B cell (primary cell): ENCODE measurements around the gene SDSL. TPM values are rescaled to one million over a fixed set of nuclear protein-coding genes. Genes with fewer than 3 reads are reported as not detected.

Experiments
- ATAC-seq: fragments of 200-7000 bp; cut with Tn5 transposase; one replicate; pipeline ENCODE4 v1.10.0; 2021; ENCODE audit warnings: low read depth, mild to moderate bottlenecking, moderate number of reproducible peaks, moderate library complexity
- CTCF ChIA-PET: fragments of 350-600 bp; sonication (Branson Sonifier 250); formaldehyde crosslinking; loops from one replicate; lab custom pipeline; 2021; ENCODE audit warnings: antibody characterized with exemption, inconsistent platforms; lab: Charles Lee
- POLR2A ChIA-PET: fragments of 350-600 bp; sonication (Branson Sonifier 250); formaldehyde crosslinking; loops from one replicate; lab custom pipeline; 2021; ENCODE audit warnings: antibody characterized with exemption; lab: Charles Lee
- DNase-seq: peaks from one replicate; pipeline ENCODE4 v3.0.0; 2013
- H2AFZ ChIP-seq: 2 replicates; pipeline ENCODE4 v1.6.1; 2012; ENCODE audit warnings: mild to moderate bottlenecking, low read depth, low read length; ENCODE audit not compliant: insufficient read depth, poor library complexity, severe bottlenecking
- H3K27ac ChIP-seq, 2 donors: 1 replicate in 1 of 2; 2 replicates in 1 of 2; pipeline ENCODE4 v1.5.1; 2012 to 2013; ENCODE audit warnings: low read length in 2 of 2, mild to moderate bottlenecking in 2 of 2, moderate library complexity in 1 of 2
- H3K27me3 ChIP-seq, 4 experiments: fragments of 200-600 bp in 1 of 4; sonication (generic) in 1 of 4; replicated peaks in 1 of 4; 1 replicate in 2 of 4; 2 replicates in 2 of 4; pipeline versions ENCODE4 v1.6.1 to v1.7.0; 2013 to 2016; ENCODE audit warnings: low read length in 3 of 4, mild to moderate bottlenecking in 2 of 4, mixed read lengths in 1 of 4, moderate library complexity in 1 of 4; ENCODE audit not compliant: insufficient read depth in 4 of 4, control insufficient read depth in 3 of 4; ENCODE audit errors: control extremely low read depth in 1 of 4
- H3K36me3 ChIP-seq, 2 experiments: replicated peaks in 1 of 2; 1 replicate in 1 of 2; 2 replicates in 1 of 2; pipeline versions ENCODE4 v1.6.1 to v1.7.1; 2013; ENCODE audit warnings: low read length in 1 of 2; ENCODE audit not compliant: insufficient read depth in 2 of 2, control insufficient read depth in 1 of 2; ENCODE audit errors: control extremely low read depth in 1 of 2, extremely low read depth in 1 of 2
- H3K4me1 ChIP-seq, 2 donors: fragments of 200-600 bp in 1 of 2; sonication (generic) in 1 of 2; 1 replicate in 1 of 2; 2 replicates in 1 of 2; pipeline versions ENCODE4 v1.5.1 to v1.6.1; 2013 to 2017; ENCODE audit warnings: low read length in 2 of 2; ENCODE audit not compliant: control insufficient read depth in 2 of 2, insufficient read depth in 2 of 2
- H3K4me2 ChIP-seq: replicated peaks from 2 replicates; pipeline ENCODE3; 2012; ENCODE audit warnings: mild to moderate bottlenecking, low read depth, low read length; ENCODE audit not compliant: poor library complexity, severe bottlenecking
- H3K4me3 ChIP-seq, 5 experiments: fragments of 200-600 bp in 1 of 5; sonication (generic) in 1 of 5; 1 replicate in 3 of 5; 2 replicates in 2 of 5; pipeline versions ENCODE4 v1.5.1 to v1.7.0; 2011 to 2016; ENCODE audit warnings: low read length in 4 of 5, mild to moderate bottlenecking in 4 of 5, low read depth in 2 of 5, control low read depth in 1 of 5, moderate library complexity in 1 of 5; ENCODE audit not compliant: insufficient read depth in 1 of 5; ENCODE audit errors: control extremely low read depth in 1 of 5, extremely low read depth in 1 of 5
- H3K79me2 ChIP-seq: fragments of 200-600 bp; sonication (generic); one replicate; pipeline ENCODE4 v1.6.0; 2016; ENCODE audit warnings: low read length; ENCODE audit not compliant: control insufficient read depth, insufficient read depth
- H3K9ac ChIP-seq: fragments of 200-600 bp; sonication (generic); 2 replicates; pipeline ENCODE4 v1.6.1; 2017; ENCODE audit warnings: mild to moderate bottlenecking, low read length, moderate library complexity
- H3K9me3 ChIP-seq, 3 donors: one replicate each; pipeline versions ENCODE4 v1.6.1 to v1.7.1; 2013; ENCODE audit warnings: low read length in 2 of 3; ENCODE audit not compliant: control insufficient read depth in 2 of 3, insufficient read depth in 1 of 3; ENCODE audit errors: control extremely low read depth in 1 of 3
- H4K20me1 ChIP-seq: 2 replicates; pipeline ENCODE4 v1.6.0; 2012; ENCODE audit warnings: mild to moderate bottlenecking, low read length; ENCODE audit not compliant: insufficient read depth, control insufficient read depth, poor library complexity, severe bottlenecking
- H3K27ac Mint-ChIP-seq: one replicate; pipeline ENCODE4 v1.8.0; 2021; ENCODE audit warnings: mixed read lengths
- H3K27me3 Mint-ChIP-seq: one replicate; pipeline ENCODE4 v1.8.0; 2021; ENCODE audit warnings: mixed read lengths
- H3K4me1 Mint-ChIP-seq: one replicate; pipeline ENCODE4 v1.8.0; 2021; ENCODE audit warnings: mixed read lengths
- H3K4me3 Mint-ChIP-seq: one replicate; pipeline ENCODE4 v1.8.0; 2021; ENCODE audit warnings: mixed read lengths
- H3K9me3 Mint-ChIP-seq: one replicate; pipeline ENCODE4 v1.8.0; 2022; ENCODE audit warnings: mixed read lengths; ENCODE audit not compliant: insufficient read depth
- CTCF ChIP-seq: fragments of 200-600 bp; IDR thresholded peaks from one replicate; pipeline ENCODE4 v1.8.0; 2022; ENCODE audit warnings: antibody characterized with exemption, mild to moderate bottlenecking
- EZH2 ChIP-seq: IDR thresholded peaks from 2 replicates; pipeline ENCODE4 v1.6.1; 2012; ENCODE audit warnings: borderline replicate concordance, low read depth, mild to moderate bottlenecking, moderate library complexity, low read length; ENCODE audit not compliant: insufficient read depth, poor library complexity, severe bottlenecking
- WGBS: methylation state at CpG from one replicate; pipeline ENCODE4 v1.1.5; 2013; ENCODE audit warnings: missing lambda C conversion rate; ENCODE audit not compliant: insufficient coverage; 5-methylcytosine and 5-hydroxymethylcytosine counted together
- intact Hi-C: fragments of 100-400 bp; cut with micrococcal nuclease; formaldehyde crosslinking; loops from one replicate; pipeline ENCODE4 v1.10.0; 2022
- polyA plus RNA-seq: library from polyadenylated mRNA; depleted of rRNA; stranded (reverse); fragments of >200 nt; gene quantifications from 2 replicates; pipeline ENCODE4 v1.2.3, GENCODE V29; 2012
- total RNA-seq, 2 donors: library from RNA; stranded (reverse); fragments of 120-200 nt in 1 of 2; gene quantifications; 1 replicate in 1 of 2; 2 replicates in 1 of 2; pipeline versions ENCODE4 v1.2.3 to v1.2.4, GENCODE V29; 2013 to 2022

SDSL gene
- total and polyA plus RNA-seq, 2 donors (not counting 1 experiment from before 2014, with no cell fraction given) = 0.15 to 0.64 TPM

DNA sequence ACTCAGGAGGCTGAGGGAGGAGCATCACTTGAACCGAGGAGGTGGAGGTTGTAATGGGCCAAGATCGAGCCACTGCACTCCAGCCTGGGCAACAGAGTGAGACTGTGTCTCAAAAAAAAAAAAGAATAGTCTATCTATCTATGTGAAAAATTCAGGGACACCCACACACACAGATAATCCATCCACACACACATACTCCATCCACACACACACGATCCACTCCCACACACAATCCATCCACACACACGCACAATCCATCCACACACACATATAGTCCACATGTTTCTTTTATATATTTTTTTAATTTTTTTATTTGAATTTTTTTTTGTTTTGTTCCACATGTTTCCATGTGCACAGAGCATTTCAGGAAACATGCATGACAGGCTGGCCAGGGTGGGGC is 21.8 kb upstream of the SDSL start:
- H3K9me3 ChIP-seq = peaks cover 0 to 4% (median 0%) of the 10 kb centered on the region in 3 donors
- H3K4me2 ChIP-seq = no peak overlapping the region
- Mint-ChIP-seq H3K9me3 (no peaks in the 10 kb centered on the region), H3K27ac (no peak overlapping the region), H3K4me3 (no peak overlapping the region), H3K27me3 (peaks cover 21% of the 10 kb centered on the region), H3K4me1 (no peaks in the 10 kb centered on the region)
- TF ChIP-seq EZH2 (no peak), CTCF (no peak)
- H3K79me2 ChIP-seq = no peaks in the 10 kb centered on the region
- intact Hi-C loops = no loop called here
- WGBS = no CpG with 5 or more reads among the region's 4 CpGs
- H3K36me3 ChIP-seq = no peaks in the 10 kb centered on the region
- H3K4me3 ChIP-seq = no peak overlapping the region
- no peaks in the 10 kb centered on the region for H3K4me1 ChIP-seq
- peaks cover 0 to 28% (median 1%) of the 10 kb centered on the region in 4 experiments for H3K27me3 ChIP-seq
- no peak overlapping the region for H2AFZ ChIP-seq
- ChIA-PET CTCF (no interaction called here), POLR2A (no interaction called here)
- no peaks in the 10 kb centered on the region for H4K20me1 ChIP-seq
- ATAC-seq = no peak
- no peak overlapping the region for H3K9ac ChIP-seq
- H3K27ac ChIP-seq = no peak overlapping the region
- DNase-seq = no peak

- Mint-ChIP-seq H3K27me3 (peaks cover 21% of the 10 kb centered on the region), H3K4me1 (no peaks in the 10 kb centered on the region), H3K27ac (no peak overlapping the region), H3K4me3 (no peak overlapping the region), H3K9me3 (no peaks in the 10 kb centered on the region)
- no peaks in the 10 kb centered on the region for H4K20me1 ChIP-seq
- ATAC-seq (no peak), DNase-seq (no peak)
- TF ChIP-seq EZH2 (no peak), CTCF (no peak)
- peaks cover 0 to 28% (median 1%) of the 10 kb centered on the region in 4 experiments for H3K27me3 ChIP-seq
- H3K4me3 ChIP-seq = no peak overlapping the region
- no peak overlapping the region for H2AFZ ChIP-seq
- WGBS = 91% methylated on average over 10 of the region's 13 CpGs
- intact Hi-C loops = no loop called here
- H3K79me2 ChIP-seq = no peaks in the 10 kb centered on the region
- no peaks in the 10 kb centered on the region for H3K9me3 ChIP-seq
- POLR2A ChIA-PET = interaction anchor here (0.5 kb wide), 1 partner anchor 178 kb away, joined by 4 read pairs; no protein-coding TSS in a partner anchor
- CTCF ChIA-PET = interaction anchor here (1.0 kb wide), 1 partner anchor 24 kb away, joined by 3 read pairs; no protein-coding TSS in a partner anchor
- no peaks in the 10 kb centered on the region for H3K4me1 ChIP-seq
- H3K9ac ChIP-seq = no peak overlapping the region
- H3K27ac ChIP-seq = no peak overlapping the region
- H3K4me2 ChIP-seq = no peak overlapping the region
- H3K36me3 ChIP-seq = no peaks in the 10 kb centered on the region
Observed at GRCh38 chr12:113401066-113402000, 20.8 kb upstream of the SDSL start.
